Raji (cell line): ENCODE data around the gene CDH5.

ENCODE experiments used
- POLR2A ChIP-seq: IDR thresholded peaks from 2 replicates; pipeline ENCODE4 v1.6.1; 2011; ENCODE audit warnings: low read depth, low read length, control low read depth; ENCODE audit not compliant: insufficient read depth

CDH5 gene

DNA sequence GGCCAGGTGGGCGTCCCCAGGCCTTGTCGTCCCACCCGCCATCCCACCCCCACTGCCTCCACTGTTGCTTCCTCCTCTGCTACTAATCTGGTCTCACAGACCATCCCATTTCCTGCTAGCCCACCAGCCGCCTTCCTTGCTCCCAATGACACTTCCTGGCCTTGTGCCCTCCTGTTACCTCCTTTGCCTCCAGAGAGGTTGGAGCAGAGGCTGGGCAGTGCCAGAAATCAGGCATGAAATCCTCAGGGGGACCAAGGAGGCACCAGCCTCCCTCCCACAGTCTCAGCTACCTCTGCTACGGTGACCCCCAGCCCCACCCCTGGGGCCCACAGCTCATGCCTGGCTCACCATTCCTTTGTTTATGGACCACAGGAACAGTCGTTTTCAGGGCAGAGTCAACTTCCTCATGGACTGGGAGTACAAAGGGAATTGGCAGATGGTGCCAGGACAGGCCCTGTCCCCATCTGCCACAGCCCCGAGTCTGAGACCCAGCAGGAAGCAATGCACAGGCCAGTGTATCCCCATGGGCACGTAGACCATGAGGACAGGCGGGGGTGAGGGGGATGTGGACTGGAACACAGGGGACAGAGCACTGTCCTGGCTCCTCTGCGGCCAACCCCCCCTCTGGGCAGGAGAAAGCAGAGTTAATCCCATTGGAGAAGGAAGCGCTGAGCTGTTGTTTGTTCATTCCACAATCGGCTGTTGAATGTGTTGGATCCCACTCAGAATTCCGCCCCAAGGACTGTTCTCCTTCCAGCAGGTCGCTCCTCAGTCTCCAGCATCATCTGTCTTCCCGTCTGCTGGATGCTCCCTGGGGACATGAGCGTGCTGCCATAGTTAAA is 2.2 kb upstream of the CDH5 start:
- no peak for TF ChIP-seq POLR2A

DNA sequence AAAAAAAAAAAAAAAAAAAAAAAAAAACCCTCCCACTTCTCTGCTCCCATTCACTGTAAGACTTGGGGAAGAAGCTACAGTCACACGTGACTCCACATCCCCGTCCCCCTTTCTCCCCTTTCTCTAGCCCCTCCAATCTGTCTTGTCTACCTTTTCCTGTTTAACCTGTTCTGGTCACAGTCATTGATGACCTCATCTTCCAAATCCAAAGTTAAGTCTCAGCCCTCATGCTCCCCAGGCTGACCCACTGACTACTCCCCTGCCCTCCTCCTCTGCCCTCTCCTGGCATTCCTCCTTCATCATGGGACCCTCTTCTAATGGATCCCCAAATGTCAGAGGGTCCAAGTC is 1.6 kb upstream of the CDH5 start:
- no peak for TF ChIP-seq POLR2A

DNA sequence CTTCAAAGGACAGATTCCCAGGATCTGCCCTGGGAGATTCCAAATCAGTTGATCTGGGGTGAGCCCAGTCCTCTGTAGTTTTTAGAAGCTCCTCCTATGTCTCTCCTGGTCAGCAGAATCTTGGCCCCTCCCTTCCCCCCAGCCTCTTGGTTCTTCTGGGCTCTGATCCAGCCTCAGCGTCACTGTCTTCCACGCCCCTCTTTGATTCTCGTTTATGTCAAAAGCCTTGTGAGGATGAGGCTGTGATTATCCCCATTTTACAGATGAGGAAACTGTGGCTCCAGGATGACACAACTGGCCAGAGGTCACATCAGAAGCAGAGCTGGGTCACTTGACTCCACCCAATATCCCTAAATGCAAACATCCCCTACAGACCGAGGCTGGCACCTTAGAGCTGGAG is 840 bp upstream of the CDH5 start:
- TF ChIP-seq POLR2A: no peak

DNA sequence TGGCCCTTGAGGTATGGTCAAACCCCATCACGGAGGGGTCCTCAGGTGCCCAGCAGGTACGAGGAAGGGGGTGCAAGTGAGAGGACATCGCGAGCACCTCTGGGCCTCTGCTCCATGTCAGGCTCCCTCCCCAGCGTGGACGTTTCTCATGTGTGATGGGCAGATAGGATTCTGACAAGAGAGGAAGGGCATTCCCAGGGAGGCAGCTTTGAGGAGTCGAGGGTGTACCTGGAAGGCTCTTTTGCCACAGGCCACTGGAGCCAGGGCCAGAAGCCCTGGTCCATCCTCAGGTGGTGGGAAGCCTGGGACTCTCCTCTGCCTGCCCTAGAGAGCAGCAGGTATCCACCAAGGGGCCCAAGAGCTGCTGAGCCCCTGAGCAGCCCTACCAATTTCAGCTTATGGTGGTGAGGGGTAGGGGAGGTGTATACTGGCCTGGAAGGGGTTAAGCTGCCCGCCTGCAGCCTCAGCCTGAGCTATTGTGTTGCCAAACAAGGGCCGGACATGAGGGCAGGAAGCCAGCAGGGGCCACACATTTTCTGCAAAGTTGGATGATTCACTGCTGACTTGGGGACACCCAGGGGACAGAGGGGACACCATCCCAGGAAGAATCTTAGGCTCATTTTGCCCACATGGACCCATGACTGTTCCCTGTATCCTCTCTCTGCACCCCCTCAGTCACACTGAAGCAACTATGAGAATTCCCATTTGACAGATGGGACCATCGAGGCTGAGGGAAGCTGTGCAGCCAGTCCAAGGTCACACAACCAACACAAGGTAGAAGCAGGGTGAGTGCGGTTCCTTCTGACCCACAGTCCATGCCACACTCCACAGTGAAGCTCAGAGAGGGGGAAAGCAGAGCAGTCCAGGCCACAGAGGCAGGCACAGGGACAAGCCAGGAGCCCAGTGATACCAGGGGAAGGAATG is 1.7 kb downstream of the CDH5 start:
- TF ChIP-seq POLR2A: no peak

DNA sequence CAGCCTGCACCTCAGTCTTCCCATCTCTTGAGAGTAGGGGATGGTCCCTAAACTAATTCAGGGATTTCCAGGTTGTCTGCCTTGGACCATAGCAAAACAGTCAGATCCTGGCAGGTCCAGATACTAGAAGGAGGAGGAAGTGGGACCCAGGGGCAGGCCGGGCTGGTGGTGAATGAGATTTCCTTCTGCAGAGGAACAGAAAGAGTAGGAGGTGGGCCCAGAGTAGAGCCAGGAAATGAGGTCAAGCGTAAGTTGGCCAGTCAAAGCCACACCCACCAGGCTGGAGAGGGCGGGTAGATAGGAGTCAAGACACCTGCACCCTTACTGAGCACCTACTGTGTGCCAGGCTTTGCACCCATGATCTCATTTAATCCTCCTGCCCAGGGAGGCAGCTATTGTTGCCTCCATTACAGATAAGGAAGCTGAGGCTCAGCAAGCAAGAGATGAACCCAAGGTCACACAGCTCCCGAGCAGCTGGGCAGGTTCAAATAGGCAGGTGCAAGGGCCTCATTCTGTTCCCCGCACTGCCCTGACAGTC is 2.6 kb downstream of the CDH5 start:
- no peak for TF ChIP-seq POLR2A

DNA sequence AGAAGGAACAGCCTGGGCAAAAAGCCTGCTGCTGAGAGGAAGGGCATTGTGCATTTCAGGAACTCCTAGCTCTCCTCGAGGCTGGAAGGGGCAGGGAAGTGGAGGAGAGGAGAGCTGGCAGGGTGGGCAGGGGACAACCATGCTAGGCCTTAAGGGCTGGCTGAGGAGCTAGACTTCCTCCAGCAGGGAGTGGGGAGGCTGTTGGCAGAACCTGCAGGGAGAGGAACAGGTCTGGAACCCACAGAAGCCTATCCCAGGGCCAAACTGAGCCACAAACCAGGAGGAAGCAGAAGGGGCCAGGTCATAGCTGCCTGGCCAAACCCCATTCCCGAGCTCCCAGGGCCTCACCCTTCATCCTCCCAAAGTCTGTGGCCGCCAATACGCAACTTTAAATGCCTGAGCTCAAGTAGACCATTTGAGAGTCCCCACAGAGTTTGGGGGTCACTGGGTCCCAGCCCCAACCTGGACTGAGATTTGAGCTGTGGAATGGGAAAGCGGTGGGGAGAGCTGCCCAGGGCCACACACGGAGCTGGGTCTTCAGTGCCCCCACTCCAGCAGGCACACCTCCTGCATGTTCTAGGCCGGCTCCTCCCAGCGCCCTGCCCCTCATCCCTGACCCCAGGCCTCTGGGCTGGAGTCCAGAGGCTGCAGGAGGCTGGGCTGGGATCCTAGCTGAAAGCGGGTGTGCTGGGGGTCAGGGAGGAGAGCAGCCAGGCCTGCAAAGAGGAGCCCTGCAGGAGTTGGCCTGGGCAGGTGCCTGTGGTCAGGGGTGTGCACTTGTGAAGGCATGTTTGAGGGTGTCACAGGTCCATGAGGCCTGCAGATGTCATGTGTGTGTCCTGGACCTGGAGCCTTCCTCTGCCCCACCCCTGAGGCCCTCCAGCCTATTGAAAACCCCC is 4.5 kb downstream of the CDH5 start:
- no peak for TF ChIP-seq POLR2A

DNA sequence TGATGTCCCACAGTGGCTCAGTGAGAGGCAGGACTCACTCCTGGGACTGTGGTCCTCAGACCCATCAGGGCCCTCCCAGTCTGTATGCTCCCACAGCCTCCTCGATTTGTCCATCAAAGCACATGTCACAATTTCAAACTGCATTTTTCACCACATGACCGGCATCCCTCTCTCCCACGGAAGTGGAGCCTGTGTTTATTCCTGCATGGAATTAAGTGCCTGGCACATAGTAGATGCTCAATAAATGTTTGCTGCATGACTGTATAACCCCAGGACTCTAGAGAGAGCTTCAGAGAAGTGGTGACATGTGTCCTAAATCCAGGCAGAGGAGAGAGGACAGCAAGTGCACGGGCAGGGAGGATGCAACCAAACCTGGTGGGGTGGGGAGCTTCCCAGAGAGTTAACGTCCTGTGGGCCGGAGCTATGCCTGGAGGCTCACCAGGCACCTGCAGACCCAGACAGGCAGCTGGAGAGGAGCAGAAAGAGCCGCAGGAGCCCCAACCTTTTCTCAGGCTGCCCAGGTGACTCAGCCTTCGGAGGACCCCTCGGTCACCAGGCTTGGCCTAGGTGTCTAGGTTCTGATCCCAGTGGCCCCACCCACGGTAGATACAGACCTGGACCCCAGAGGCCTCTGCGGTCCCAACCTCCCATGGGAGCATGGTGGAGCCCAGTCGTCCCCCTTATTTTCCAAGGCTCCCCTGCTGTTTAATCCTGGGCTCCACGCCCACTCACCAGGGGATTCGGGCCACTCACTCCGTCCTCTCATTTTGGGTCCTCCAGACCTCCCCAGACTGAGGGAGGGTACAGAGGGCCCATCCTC is 5.8 kb downstream of the CDH5 start:
- no peak for TF ChIP-seq POLR2A

DNA sequence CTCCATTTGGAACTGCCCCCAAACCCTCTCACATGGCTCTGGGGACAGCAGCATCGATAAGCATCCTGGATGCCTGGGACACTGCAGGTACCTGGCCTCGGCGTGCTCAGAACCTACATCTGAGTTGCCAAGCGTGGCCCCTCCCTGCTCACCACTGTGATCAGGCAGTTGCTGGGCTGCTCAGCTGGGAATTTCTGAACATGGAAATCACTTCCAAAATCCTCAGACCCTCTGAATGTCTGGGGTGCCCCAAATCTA is 6.3 kb downstream of the CDH5 start:
- TF ChIP-seq POLR2A: no peak

DNA sequence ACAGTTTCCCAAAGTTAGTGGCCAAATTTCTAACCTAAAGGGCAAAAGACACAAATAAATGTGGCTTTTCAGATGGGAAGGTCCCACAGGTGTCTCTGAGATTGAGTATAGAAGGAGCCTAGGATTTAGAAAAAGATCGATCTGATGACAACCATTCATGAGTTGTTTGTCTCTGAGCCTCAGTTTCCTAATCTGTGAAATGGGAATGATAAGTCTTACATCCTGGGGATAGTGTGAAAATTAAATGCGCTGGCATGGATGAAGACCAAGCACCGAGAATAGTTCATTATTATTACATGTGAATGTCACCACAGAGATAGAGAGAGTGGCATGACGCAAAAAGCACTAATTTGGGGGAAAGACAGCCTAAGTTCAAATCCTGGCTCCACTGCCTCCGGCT is 7.2 kb downstream of the CDH5 start:
- no peak for TF ChIP-seq POLR2A

DNA sequence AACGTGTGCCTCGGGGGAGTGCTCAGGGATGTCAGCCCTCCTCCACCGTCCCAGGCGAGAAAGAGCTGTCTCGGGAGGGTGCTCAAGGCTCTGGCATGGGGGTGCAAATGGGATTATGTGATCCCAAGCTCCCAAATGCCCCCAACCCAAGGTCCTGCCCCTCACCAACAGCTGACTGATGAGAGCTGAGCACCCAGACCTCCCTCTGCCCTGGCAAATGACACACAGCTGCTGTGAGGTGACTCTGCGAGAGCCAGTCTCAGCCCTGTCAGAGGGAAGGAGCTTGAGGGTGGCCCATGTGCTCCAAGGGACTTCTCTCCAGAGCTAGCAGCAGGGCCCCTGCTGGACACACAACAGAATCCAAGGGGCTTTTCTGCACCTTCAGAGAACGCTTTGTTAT is 7.7 kb downstream of the CDH5 start:
- no peak for TF ChIP-seq POLR2A

DNA sequence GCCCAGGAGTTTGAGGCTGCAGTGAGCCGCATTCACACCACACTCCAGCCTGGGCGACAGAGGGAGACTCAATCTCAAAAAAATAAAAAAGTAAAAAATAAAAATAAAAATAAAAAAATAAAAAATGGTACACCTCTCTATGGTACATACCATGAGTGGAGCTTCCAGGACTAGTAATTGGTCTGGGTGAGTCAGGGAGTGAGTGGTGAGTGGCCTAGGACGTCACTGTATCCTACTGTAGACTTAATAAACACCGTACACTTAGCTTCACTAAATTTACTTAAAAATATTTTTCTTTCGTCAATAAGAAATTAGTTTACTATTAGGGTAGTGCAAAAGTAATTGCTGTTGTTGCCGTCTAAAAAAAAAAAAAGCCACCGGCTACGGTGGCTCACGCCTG is 9.0 kb downstream of the CDH5 start:
- TF ChIP-seq POLR2A: no peak

DNA sequence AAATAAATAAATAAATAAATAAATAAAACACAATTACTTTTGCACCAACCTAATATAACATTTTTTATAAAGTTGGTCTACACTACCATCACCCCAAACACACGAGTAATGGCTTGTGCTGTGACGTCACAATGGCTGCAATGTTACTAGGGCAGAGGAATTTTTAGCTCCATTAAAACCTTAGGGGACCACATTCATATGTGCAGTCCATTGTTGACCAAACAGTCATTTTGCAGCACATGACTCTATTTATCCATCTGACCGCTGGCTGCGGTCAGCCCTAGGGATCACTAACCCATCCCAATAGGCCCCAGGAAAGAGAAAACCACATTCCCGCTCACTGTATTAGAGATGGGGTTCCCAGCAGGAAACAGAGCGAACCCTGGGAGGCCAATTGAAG is 9.6 kb downstream of the CDH5 start:
- TF ChIP-seq POLR2A: no peak

DNA sequence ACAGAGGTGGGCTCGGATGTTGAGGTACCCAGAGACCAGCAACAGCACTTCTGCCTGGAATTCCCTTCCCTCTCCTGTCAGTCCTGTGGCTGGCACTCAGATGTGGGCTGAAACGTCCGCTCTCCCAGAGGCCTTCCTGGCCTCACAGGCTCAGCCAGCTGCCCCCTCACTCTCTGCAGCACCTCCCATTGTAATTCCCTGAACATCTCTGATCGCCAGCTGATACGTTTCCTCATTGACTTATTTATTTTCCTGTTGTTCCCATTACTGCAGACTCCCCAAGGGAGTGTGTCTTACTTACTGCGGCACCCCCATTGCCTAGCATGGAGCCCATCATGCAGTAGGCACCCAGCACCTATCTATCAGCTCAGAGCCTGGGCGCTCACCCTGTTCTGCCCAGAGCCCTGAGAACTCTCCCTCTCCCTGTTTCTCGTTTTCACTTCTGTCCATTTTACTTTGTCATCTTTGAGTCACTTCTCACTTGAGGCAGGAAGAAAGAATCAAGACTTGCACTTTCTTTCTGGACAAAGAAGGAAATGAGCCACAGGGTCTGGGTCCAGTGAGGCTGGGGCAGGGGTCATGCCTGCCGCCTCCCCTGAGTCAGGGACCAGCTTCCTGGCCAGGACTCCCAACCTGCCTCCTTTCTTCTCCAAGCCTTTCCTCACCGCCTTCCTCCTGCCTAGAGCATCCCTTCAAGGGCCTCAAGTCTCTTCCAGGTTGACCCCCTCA is 10.2 kb downstream of the CDH5 start:
- no peak for TF ChIP-seq POLR2A

DNA sequence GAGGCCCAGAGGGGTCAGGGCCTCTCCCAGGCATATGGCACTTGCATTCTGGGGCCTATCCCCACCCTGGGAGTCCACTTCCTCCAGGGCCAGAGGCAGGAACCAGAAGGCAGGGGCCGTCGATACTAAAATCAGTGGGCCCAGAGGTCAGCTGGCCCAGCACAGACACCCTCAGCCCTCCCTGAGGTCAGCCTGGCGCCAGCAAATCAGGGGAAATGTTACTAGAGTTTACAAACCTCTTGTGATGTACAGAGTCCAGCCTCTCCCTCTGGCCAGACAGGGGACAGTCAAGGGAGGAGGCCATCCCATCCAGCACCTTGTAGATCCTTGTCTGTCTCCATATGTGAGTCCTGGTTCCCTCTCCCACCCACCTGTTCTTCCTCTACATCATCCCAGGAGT is 10.8 kb downstream of the CDH5 start:
- TF ChIP-seq POLR2A: no peak
